ENCODE results near the gene NLRP1.

Gene NLRP1

DNA sequence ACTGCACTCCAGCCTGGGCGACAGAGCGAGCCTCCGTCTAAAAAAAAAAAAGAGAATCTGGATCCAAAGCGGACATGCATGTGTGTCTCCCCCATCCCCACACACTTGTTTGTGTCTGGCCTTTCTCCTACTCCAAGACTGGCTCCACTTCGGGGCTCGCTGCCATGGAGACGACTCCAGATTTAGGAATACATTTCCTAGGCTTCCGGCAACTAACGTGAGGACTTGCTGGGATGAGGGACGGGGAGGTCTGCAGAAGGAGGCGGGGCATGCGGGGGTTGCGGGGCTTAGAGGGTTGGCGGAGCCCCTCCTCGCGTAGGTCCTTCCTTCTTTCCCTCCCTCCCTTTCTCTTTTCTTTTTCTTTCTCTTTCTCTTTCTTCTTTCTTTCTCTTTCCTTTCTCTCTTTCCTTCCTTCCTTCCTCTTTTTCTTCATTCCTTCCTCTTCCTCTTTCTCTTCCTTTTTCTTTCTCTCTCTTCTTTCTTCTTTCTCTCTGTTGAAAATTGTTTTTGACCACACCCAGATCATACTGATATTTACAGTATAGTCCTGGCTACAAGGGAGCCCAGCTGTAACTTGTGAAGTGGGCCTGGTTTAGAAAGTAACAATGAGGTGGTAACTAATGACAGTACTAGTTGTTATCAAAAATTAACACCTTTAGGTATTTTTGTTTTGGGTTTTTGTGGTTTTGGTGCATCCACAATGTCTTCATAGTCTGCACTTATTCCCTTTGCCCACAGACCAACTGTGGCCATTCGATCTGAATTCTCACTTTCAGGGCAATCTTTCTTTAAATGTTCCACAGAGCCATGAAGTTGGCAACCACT is 72.7 kb downstream of the NLRP1 start:
- Histone ChIP-seq H3K9me3 (ENCODE audit: control insufficient read depth, low read length) (no peaks in the 10 kb centered on the region), H3K9ac (ENCODE audit: low read length) (no peak overlapping the region), H3K36me3 (ENCODE audit: control insufficient read depth, insufficient read depth, low read length, severe bottlenecking) (peaks cover 16% of the 10 kb centered on the region), H3K4me1 (ENCODE audit: control insufficient read depth, insufficient read depth, low read length) (peaks cover 9% of the 10 kb centered on the region), H3K4me3 (ENCODE audit: low read length) (no peak overlapping the region), H3K27me3 (replicated peaks; ENCODE audit: control insufficient read depth, insufficient read depth, low read length) (no peaks in the 10 kb centered on the region)
- no peak for DNase-seq (ENCODE audit: low read depth)

DNA sequence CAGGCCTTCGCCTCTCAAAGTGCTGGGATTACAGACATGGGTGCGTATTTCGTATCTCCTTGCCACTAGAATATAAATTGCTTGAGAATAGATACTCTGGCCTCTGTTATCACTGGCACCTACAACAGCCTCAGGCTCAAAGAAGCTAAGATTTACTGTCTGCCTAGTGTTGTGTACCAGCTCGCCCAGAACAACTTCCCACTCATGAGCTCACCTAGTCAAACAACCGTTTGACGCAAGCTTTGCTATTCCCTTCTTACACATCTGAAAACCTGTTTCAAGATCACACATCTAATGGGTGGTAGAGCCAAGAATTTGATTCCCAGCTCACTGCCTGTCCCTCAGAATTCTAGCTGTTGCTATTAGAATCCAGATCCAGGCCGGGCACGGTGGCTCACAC is 73.5 kb downstream of the NLRP1 start:
- Histone ChIP-seq H3K9ac (ENCODE audit: low read length) (no peak overlapping the region), H3K4me1 (ENCODE audit: control insufficient read depth, insufficient read depth, low read length) (peaks cover 3% of the 10 kb centered on the region), H3K36me3 (ENCODE audit: control insufficient read depth, insufficient read depth, low read length, severe bottlenecking) (peaks cover 16% of the 10 kb centered on the region), H3K4me3 (ENCODE audit: low read length) (no peak overlapping the region), H3K9me3 (ENCODE audit: control insufficient read depth, low read length) (no peaks in the 10 kb centered on the region), H3K27me3 (replicated peaks; ENCODE audit: control insufficient read depth, insufficient read depth, low read length) (no peaks in the 10 kb centered on the region)
- no peak for DNase-seq (ENCODE audit: low read depth)

DNA sequence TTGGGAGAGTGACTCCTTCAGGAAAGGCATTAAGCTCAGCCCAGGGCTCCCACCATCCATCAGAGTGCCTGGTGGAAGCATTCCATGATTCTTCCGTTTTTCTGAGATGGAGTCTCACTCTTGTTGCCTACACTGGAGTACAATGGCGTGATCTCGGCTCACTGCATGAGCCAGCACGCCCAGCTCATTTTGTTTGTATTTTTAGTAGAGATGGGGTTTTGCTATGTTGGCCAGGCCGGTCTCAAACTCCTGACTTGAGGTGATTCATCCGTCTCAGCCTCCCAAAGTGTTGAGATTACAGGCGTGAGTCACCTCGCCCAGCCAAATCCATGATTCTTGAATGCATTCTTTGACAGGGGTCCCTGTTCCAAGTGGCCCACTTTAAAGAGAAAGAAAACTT is 74.8 kb downstream of the NLRP1 start:
- Histone ChIP-seq H3K9ac (ENCODE audit: low read length) (no peak overlapping the region), H3K4me3 (ENCODE audit: low read length) (no peak overlapping the region), H3K4me1 (ENCODE audit: control insufficient read depth, insufficient read depth, low read length) (no peaks in the 10 kb centered on the region), H3K36me3 (ENCODE audit: control insufficient read depth, insufficient read depth, low read length, severe bottlenecking) (peaks cover 7% of the 10 kb centered on the region), H3K27me3 (replicated peaks; ENCODE audit: control insufficient read depth, insufficient read depth, low read length) (no peaks in the 10 kb centered on the region), H3K9me3 (ENCODE audit: control insufficient read depth, low read length) (no peaks in the 10 kb centered on the region)
- peak; percentile 26 for DNase-seq (ENCODE audit: low read depth)

DNA sequence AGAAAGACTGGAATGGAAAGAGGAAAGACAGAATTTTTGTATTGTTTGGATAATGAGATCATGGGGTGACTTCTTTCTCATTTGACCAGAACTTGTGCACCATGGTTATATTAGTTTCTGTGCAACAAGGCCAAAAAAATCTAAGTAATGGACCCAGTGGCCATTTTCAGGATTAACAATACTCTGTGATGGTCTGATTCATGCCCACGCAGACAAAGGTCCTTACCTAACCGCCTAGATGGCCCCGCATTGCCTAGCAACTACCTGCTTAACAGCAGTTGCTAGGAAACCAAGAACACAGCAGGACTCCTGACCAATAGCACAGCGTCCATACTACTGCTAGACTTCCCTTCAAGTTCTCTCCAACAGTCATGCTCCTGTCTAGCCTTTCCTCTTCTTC is 75.5 kb downstream of the NLRP1 start:
- Histone ChIP-seq H3K27me3 (replicated peaks; ENCODE audit: control insufficient read depth, insufficient read depth, low read length) (no peaks in the 10 kb centered on the region), H3K9ac (ENCODE audit: low read length) (no peak overlapping the region), H3K9me3 (ENCODE audit: control insufficient read depth, low read length) (no peaks in the 10 kb centered on the region), H3K36me3 (ENCODE audit: control insufficient read depth, insufficient read depth, low read length, severe bottlenecking) (peaks cover 3% of the 10 kb centered on the region), H3K4me1 (ENCODE audit: control insufficient read depth, insufficient read depth, low read length) (no peaks in the 10 kb centered on the region), H3K4me3 (ENCODE audit: low read length) (no peak overlapping the region)
- DNase-seq (ENCODE audit: low read depth), result peak; percentile 48

DNA sequence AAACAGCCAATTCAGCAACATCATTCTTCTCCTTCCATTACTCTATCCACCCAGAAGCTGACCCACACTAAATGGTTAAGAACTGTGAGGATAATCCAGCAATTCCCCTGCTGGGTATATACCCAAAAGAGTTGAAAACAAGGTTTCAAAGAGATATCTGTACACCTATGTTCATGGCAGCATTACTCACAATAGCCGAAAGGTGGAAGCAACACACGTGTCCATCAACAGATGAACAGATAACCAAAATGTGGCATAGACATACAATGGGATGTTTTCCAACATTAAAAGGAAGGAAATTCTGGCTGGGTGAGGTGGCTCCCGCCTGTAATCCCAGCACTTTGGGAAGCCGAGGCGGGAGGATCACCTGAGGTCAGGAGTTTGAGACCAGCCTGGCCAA is 78.0 kb downstream of the NLRP1 start:
- Histone ChIP-seq H3K4me1 (ENCODE audit: control insufficient read depth, insufficient read depth, low read length) (no peaks in the 10 kb centered on the region), H3K4me3 (ENCODE audit: low read length) (no peak overlapping the region), H3K9ac (ENCODE audit: low read length) (no peak overlapping the region), H3K27me3 (replicated peaks; ENCODE audit: control insufficient read depth, insufficient read depth, low read length) (no peaks in the 10 kb centered on the region), H3K36me3 (ENCODE audit: control insufficient read depth, insufficient read depth, low read length, severe bottlenecking) (peaks cover 5% of the 10 kb centered on the region), H3K9me3 (ENCODE audit: control insufficient read depth, low read length) (no peaks in the 10 kb centered on the region)
- DNase-seq (ENCODE audit: low read depth), result no peak

DNA sequence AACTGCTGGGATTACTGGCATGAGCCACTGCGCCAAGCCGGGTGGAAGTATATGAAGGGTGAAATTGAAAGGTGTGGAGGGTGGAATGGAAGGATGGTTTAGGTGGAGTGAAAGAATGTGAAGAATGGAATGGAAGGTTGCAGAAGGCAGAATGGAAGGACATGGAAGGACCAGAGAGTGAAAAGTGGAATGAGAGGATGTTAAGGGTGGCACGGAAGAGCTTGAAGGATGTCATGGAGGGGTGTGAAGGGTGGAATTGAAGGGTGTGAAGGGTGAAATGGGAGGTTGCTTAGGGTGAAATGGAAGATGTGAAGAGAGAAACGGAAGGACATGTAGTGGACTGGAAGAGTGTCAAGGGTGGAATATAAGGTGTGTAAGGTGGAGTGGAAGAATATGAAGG is 81.8 kb downstream of the NLRP1 start:
- Histone ChIP-seq H3K9me3 (ENCODE audit: control insufficient read depth, low read length) (no peaks in the 10 kb centered on the region), H3K27me3 (replicated peaks; ENCODE audit: control insufficient read depth, insufficient read depth, low read length) (no peaks in the 10 kb centered on the region), H3K36me3 (ENCODE audit: control insufficient read depth, insufficient read depth, low read length, severe bottlenecking) (peaks cover 5% of the 10 kb centered on the region), H3K9ac (ENCODE audit: low read length) (no peak overlapping the region), H3K4me1 (ENCODE audit: control insufficient read depth, insufficient read depth, low read length) (peaks cover 3% of the 10 kb centered on the region), H3K4me3 (ENCODE audit: low read length) (no peak overlapping the region)
- DNase-seq (ENCODE audit: low read depth), result no peak

DNA sequence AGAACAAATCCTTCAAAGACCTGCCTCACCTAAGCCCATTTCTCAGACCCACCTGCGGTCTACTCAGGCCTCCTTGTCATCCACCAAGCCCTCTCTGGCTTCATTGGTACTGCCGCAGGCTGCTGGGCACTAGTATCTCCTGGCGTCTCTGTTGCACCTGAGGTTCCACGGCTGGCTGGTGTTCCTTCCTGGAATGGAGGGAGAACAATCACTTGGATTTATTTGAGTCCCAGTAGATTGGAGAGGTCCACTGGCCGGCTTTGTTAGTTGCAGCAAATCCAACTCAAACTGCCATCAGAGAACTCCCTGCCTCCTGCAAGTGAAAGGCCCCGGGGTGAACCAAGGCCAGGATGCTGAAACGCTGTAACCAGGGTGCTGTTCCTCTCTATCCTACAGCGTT is 82.6 kb downstream of the NLRP1 start:
- Histone ChIP-seq H3K27me3 (replicated peaks; ENCODE audit: control insufficient read depth, insufficient read depth, low read length) (no peaks in the 10 kb centered on the region), H3K36me3 (ENCODE audit: control insufficient read depth, insufficient read depth, low read length, severe bottlenecking) (peaks cover 5% of the 10 kb centered on the region), H3K4me3 (ENCODE audit: low read length) (no peak overlapping the region), H3K4me1 (ENCODE audit: control insufficient read depth, insufficient read depth, low read length) (peaks cover 3% of the 10 kb centered on the region), H3K9me3 (ENCODE audit: control insufficient read depth, low read length) (no peaks in the 10 kb centered on the region), H3K9ac (ENCODE audit: low read length) (no peak overlapping the region)
- DNase-seq (ENCODE audit: low read depth), result no peak

DNA sequence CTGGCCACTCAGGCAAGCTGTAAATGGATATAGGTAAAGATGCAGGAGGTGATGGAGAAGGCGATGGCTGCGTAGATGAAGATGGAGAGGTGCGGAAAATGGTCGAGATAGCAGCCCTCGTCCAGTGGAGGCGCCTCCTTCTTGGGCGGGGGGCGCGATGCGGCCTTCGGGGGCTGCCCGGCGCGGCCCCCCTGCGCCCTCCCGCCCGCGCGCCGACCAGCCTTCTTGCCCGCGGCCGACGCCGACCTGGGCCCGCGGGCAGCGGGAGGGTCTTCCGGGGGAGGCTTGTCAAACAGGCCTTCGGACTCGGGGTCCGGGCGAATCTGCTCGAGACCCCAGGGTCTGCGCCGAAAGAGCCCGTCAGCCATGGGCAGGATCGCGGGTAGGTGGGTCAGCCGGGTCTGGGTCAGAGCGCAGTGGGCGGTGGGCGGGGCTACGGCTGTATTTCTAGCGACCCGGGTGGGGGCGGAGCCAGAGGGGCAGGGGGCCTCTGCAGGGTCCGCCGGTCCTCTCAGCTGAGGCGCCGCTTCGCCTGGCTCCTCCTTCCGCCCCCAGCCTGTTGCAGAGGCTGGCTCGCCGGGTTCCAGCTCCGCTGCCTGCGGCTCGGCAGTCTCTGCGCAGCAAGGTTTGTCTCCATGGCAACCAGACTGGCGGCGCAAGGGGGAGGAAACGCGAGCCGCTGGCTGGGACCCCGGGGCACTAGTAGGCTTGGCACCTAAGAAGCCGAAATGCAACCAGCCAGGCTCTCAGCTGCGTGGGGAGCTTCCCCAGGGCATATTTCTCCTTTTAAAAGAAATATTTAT is 83.5 kb downstream of the NLRP1 start:
- Histone ChIP-seq H3K4me3 (ENCODE audit: low read length) (peak overlapping the region; percentile 76), H3K4me1 (ENCODE audit: control insufficient read depth, insufficient read depth, low read length) (peaks cover 3% of the 10 kb centered on the region), H3K36me3 (ENCODE audit: control insufficient read depth, insufficient read depth, low read length, severe bottlenecking) (peaks cover 5% of the 10 kb centered on the region), H3K9me3 (ENCODE audit: control insufficient read depth, low read length) (no peaks in the 10 kb centered on the region), H3K27me3 (replicated peaks; ENCODE audit: control insufficient read depth, insufficient read depth, low read length) (no peaks in the 10 kb centered on the region), H3K9ac (ENCODE audit: low read length) (peak overlapping the region; percentile 68)
- DNase-seq (ENCODE audit: low read depth), result peak; percentile 99

DNA sequence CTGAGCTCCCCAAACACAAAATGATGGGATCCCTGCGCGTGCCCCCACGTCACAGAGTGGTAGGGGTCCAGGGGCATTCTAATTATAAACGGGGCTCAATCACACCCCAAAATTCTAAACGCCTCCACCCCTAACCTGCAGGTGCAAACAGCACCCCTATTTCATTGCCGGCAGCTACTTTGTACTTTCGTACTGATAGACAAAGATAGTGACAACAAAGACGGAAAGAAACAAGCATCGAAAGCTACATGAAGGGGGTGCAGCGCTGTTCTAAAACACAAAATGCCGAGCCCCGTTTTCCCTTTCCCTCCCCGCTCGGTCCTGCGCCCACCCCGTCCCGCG is 84.1 kb downstream of the NLRP1 start:
- H3K4me1 ChIP-seq (ENCODE audit: control insufficient read depth, insufficient read depth, low read length), result peaks cover 3% of the 10 kb centered on the region
- H3K36me3 ChIP-seq (ENCODE audit: control insufficient read depth, insufficient read depth, low read length, severe bottlenecking), result peaks cover 5% of the 10 kb centered on the region
- H3K27me3 ChIP-seq (replicated peaks; ENCODE audit: control insufficient read depth, insufficient read depth, low read length), result no peaks in the 10 kb centered on the region
- H3K9ac ChIP-seq (ENCODE audit: low read length), result peak overlapping the region; percentile 68
- no peak for DNase-seq (ENCODE audit: low read depth)
- no peaks in the 10 kb centered on the region for H3K9me3 ChIP-seq (ENCODE audit: control insufficient read depth, low read length)
- peak overlapping the region; percentile 76 for H3K4me3 ChIP-seq (ENCODE audit: low read length)

DNA sequence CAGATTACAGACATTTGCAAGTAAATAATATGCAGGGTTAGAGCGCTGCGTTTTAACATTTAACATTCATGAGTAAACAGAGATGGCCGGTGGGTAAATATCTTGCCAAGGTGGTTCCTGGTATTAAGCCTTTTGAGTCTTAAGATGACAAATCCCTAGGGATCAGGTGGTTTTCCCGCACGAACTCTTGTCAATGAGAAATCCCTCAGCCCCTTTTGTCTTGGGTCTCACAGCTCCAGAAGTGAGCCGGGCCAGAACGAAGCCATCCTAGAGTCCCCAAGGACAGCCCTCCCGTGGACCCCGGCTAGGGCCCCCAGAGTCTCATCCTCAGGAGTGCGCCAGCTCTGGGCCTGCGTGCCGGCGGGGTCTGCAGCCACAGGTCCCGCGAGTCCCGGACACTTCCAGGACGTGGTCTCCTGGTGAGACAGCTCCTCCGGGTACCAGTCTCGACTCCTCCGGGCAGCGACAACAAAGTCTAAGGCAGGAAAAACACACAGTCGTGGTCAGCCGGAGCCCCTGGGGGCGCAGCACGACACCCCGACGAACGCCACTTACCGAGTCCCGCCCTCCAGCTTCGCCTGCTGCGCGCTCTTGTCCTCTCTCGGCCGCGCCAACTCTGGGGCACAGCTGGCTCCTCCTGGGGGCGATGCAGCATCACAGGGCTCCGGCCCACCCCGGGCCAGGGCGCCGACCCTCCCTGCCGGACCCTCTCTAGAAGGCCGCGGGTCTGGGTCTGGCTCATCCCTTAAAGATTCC is 84.7 kb downstream of the NLRP1 start:
- H3K4me1 ChIP-seq (ENCODE audit: control insufficient read depth, insufficient read depth, low read length), result peaks cover 3% of the 10 kb centered on the region
- H3K9me3 ChIP-seq (ENCODE audit: control insufficient read depth, low read length), result no peaks in the 10 kb centered on the region
- H3K27me3 ChIP-seq (replicated peaks; ENCODE audit: control insufficient read depth, insufficient read depth, low read length), result no peaks in the 10 kb centered on the region
- DNase-seq (ENCODE audit: low read depth), result peak; percentile 67
- H3K9ac ChIP-seq (ENCODE audit: low read length), result peak overlapping the region; percentile 68
- peak overlapping the region; percentile 76 for H3K4me3 ChIP-seq (ENCODE audit: low read length)
- H3K36me3 ChIP-seq (ENCODE audit: control insufficient read depth, insufficient read depth, low read length, severe bottlenecking), result peaks cover 5% of the 10 kb centered on the region

DNA sequence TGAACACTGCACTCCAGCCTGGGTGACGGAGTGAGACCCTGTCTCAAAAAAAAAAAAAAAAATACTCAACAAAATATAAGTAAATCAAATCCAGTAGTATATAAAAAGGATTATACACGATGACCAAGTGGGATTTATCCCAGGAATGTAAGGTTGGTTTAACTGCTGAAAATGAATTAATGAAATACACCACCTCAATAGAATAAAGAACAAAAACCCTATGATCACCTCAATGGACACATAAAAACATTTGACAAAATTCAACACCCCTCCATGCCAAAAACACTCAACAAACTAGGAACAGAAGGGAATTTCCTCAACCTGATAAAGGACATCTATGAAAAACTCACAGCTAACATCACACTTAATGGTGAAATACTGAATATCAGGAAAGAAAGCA is 91.3 kb downstream of the NLRP1 start:
- H3K9me3 ChIP-seq (ENCODE audit: control insufficient read depth, low read length), result peaks cover 17% of the 10 kb centered on the region
- peaks cover 21% of the 10 kb centered on the region for H3K36me3 ChIP-seq (ENCODE audit: control insufficient read depth, insufficient read depth, low read length, severe bottlenecking)
- DNase-seq (ENCODE audit: low read depth), result no peak
- no peak overlapping the region for H3K9ac ChIP-seq (ENCODE audit: low read length)
- H3K4me3 ChIP-seq (ENCODE audit: low read length), result no peak overlapping the region
- no peaks in the 10 kb centered on the region for H3K4me1 ChIP-seq (ENCODE audit: control insufficient read depth, insufficient read depth, low read length)
- no peaks in the 10 kb centered on the region for H3K27me3 ChIP-seq (replicated peaks; ENCODE audit: control insufficient read depth, insufficient read depth, low read length)

Data from adipocyte (in vitro differentiated cells).